GM23338 (cell line): ENCODE results near the gene ATF5. TPM values are rescaled to one million over a fixed set of nuclear protein-coding genes. Genes with fewer than 3 reads are reported as not detected.

ENCODE experiments used
- ATAC-seq: fragments of 200-7000 bp; cut with Tn5 transposase; 3 replicates; pipeline ENCODE4 v1.9.1; 2020
- DNase-seq: peaks from one replicate; pipeline ENCODE4 v3.0.0-alpha.2; 2015; ENCODE audit warnings: low spot score
- H2AFZ ChIP-seq: fragments of 200-600 bp; sonication (generic); 2 replicates; pipeline ENCODE4 v1.8.0; 2016; ENCODE audit warnings: antibody characterized with exemption, mild to moderate bottlenecking, moderate library complexity
- H3F3A ChIP-seq: fragments of 200-600 bp; sonication (generic); replicated peaks from 2 replicates; pipeline ENCODE4 v1.8.0; 2017; ENCODE audit warnings: antibody characterized with exemption, mixed run types, low read depth
- H3K27ac ChIP-seq: fragments of 200-600 bp; sonication (generic); 2 replicates; pipeline ENCODE4 v1.6.1; 2016; ENCODE audit warnings: low read depth
- H3K27me3 ChIP-seq: fragments of 200-600 bp; sonication (generic); 2 replicates; pipeline ENCODE4 v1.8.0; 2016; ENCODE audit warnings: mild to moderate bottlenecking, mixed run types, moderate library complexity; ENCODE audit not compliant: insufficient read depth
- H3K36me3 ChIP-seq: fragments of 200-600 bp; sonication (generic); 2 replicates; pipeline ENCODE4 v1.8.0; 2016; ENCODE audit warnings: mild to moderate bottlenecking; ENCODE audit not compliant: insufficient read depth
- H3K4me1 ChIP-seq: fragments of 200-600 bp; sonication (generic); 2 replicates; pipeline ENCODE4 v1.8.0; 2016; ENCODE audit warnings: mild to moderate bottlenecking, moderate library complexity; ENCODE audit not compliant: insufficient read depth
- H3K4me2 ChIP-seq: fragments of 200-600 bp; sonication (generic); 2 replicates; pipeline ENCODE4 v1.7.1; 2017; ENCODE audit warnings: mixed run types
- H3K4me3 ChIP-seq: fragments of 200-600 bp; sonication (generic); 2 replicates; pipeline ENCODE4 v1.6.1; 2016; ENCODE audit warnings: mixed run types
- H3K79me2 ChIP-seq: fragments of 200-600 bp; sonication (generic); replicated peaks from 2 replicates; pipeline ENCODE4 v1.8.0; 2017; ENCODE audit warnings: mild to moderate bottlenecking; ENCODE audit not compliant: insufficient read depth
- H3K9me2 ChIP-seq: fragments of 200-600 bp; sonication (generic); 2 replicates; pipeline ENCODE4 v1.8.0; 2017; ENCODE audit not compliant: insufficient read depth
- H4K20me1 ChIP-seq: fragments of 200-600 bp; sonication (generic); replicated peaks from 2 replicates; pipeline ENCODE4 v1.8.0; 2017; ENCODE audit warnings: mild to moderate bottlenecking; ENCODE audit not compliant: insufficient read depth
- H3K27ac Mint-ChIP-seq: 2 replicates; pipeline ENCODE4 v1.8.0; 2020; ENCODE audit warnings: inconsistent platforms, mild to moderate bottlenecking, moderate library complexity, mixed read lengths
- H3K27me3 Mint-ChIP-seq: 3 replicates; pipeline ENCODE4 v1.8.0; 2022; ENCODE audit warnings: low read depth, mild to moderate bottlenecking, moderate library complexity, mixed read lengths, inconsistent platforms; ENCODE audit not compliant: insufficient read depth, poor library complexity
- H3K36me3 Mint-ChIP-seq: 3 replicates; pipeline ENCODE4 v1.8.0; 2021; ENCODE audit warnings: low read depth, mild to moderate bottlenecking, inconsistent platforms, moderate library complexity, mixed read lengths
- H3K4me1 Mint-ChIP-seq: 3 replicates; pipeline ENCODE4 v1.8.0; 2020; ENCODE audit warnings: mild to moderate bottlenecking, inconsistent platforms, mixed read lengths
- H3K4me3 Mint-ChIP-seq: 3 replicates; pipeline ENCODE4 v1.8.0; 2021; ENCODE audit warnings: moderate library complexity, mild to moderate bottlenecking, inconsistent platforms, mixed read lengths
- H3K9me3 Mint-ChIP-seq: 3 replicates; pipeline ENCODE4 v1.8.0; 2020; ENCODE audit warnings: moderate library complexity, mild to moderate bottlenecking, inconsistent platforms, mixed read lengths
- ETS1 ChIP-seq: IDR thresholded peaks from 2 replicates; pipeline ENCODE4 v1.6.1; 2016; ENCODE audit warnings: antibody characterized with exemption
- ZNF114 ChIP-seq: fragments of 250-450 bp; sonication (Bioruptor Pico); IDR thresholded peaks from 2 replicates; pipeline ENCODE4 v1.5.0; 2020; ENCODE audit warnings: mild to moderate bottlenecking, moderate library complexity
- ZNF462 ChIP-seq: fragments of 250-450 bp; sonication (Bioruptor Pico); IDR thresholded peaks from 2 replicates; pipeline ENCODE4 v1.5.0; 2020; ENCODE audit warnings: mild to moderate bottlenecking, moderate library complexity
- polyA plus RNA-seq: library from polyadenylated mRNA; unstranded; fragments of >200 nt; fragmentation: Nextera tagmentation; extraction: Ambion mirVana; gene quantifications from 2 replicates; pipeline ENCODE4 v1.2.1, GENCODE V29; 2016
- total RNA-seq: library from RNA; depleted of rRNA; stranded (reverse); fragments of >200 nt; shearing (Covaris generic); gene quantifications from 2 replicates; pipeline ENCODE4 v1.2.3, GENCODE V29; 2014

Gene ATF5
- total and polyA plus RNA-seq, 2 experiments from 2014 or later: 7.4 to 9.6 TPM

GRCh38 chr19:49923055-49924003, 5.7 kb upstream of the ATF5 start:
- H3K36me3 Mint-ChIP-seq: peaks cover 86% of the 10 kb centered on the region
- H3K4me3 ChIP-seq: no peak overlapping the region
- peak overlapping the region; percentile 38; the same call in 1 of the 3 replicates for H3K4me3 Mint-ChIP-seq
- no peak overlapping the region for H3K4me2 ChIP-seq
- peaks cover 29% of the 10 kb centered on the region for H3K27me3 Mint-ChIP-seq
- H3F3A ChIP-seq: peaks cover 8% of the 10 kb centered on the region; the same call in 1 of the 2 replicates
- no peak overlapping the region for H3K27ac ChIP-seq
- peaks cover 98% of the 10 kb centered on the region for H3K79me2 ChIP-seq
- peaks cover 17% of the 10 kb centered on the region for H3K36me3 ChIP-seq
- no peaks in the 10 kb centered on the region for H3K27me3 ChIP-seq
- H3K9me2 ChIP-seq: no peaks in the 10 kb centered on the region
- H4K20me1 ChIP-seq: peaks cover 67% of the 10 kb centered on the region
- DNase-seq (no peak), ATAC-seq (no peak)
- TF ChIP-seq ZNF114 (CRISPR knock-in tag) (no peak), ETS1 (no peak), ZNF462 (CRISPR knock-in tag) (no peak)
- peaks cover 53% of the 10 kb centered on the region for H3K4me1 Mint-ChIP-seq
- peak overlapping the region; percentile 95 for H3K27ac Mint-ChIP-seq
- H3K4me1 ChIP-seq: peaks cover 12% of the 10 kb centered on the region
- no peak overlapping the region for H2AFZ ChIP-seq
- no peaks in the 10 kb centered on the region; the same call in 2 of the 3 replicates for H3K9me3 Mint-ChIP-seq
